SU-DHL-6 (cell line): ENCODE data around the gene C7orf57.

Source experiments
- H2AFZ ChIP-seq: fragments of 200-600 bp; sonication (generic); 2 replicates; pipeline ENCODE4 v1.6.1; 2014; ENCODE audit warnings: low read depth, mild to moderate bottlenecking, moderate library complexity, mixed read lengths, antibody characterized with exemption, low read length; ENCODE audit not compliant: severe bottlenecking
- H3F3A ChIP-seq: fragments of 200-600 bp; shearing (Covaris generic); 2 replicates; pipeline ENCODE4 v1.6.0; 2016; ENCODE audit warnings: antibody characterized with exemption, mild to moderate bottlenecking; ENCODE audit not compliant: insufficient read depth
- H3K27ac ChIP-seq: fragments of 200-600 bp; sonication (generic); 2 replicates; pipeline ENCODE4 v1.5.1; 2016; ENCODE audit warnings: low read depth, mild to moderate bottlenecking, low read length, moderate library complexity, mixed read lengths
- H3K27me3 ChIP-seq: fragments of 200-600 bp; sonication (generic), shearing (Covaris generic); 2 replicates; pipeline ENCODE4 v1.6.0; 2014; ENCODE audit warnings: mild to moderate bottlenecking, low read length
- H3K36me3 ChIP-seq: fragments of 200-600 bp; sonication (generic); 2 replicates; pipeline ENCODE4 v1.6.1; 2014; ENCODE audit warnings: mild to moderate bottlenecking, low read length, mixed read lengths
- H3K4me2 ChIP-seq: fragments of 300-600, 200-600 bp; shearing (Covaris generic), sonication (generic); 2 replicates; pipeline ENCODE4 v1.6.0; 2014; ENCODE audit warnings: low read length, low read depth, mild to moderate bottlenecking; ENCODE audit not compliant: poor library complexity, severe bottlenecking
- H3K4me3 ChIP-seq: fragments of 200-600 bp; sonication (generic); 2 replicates; pipeline ENCODE4 v1.5.1; 2014; ENCODE audit warnings: antibody characterized with exemption, low read length, mild to moderate bottlenecking, mixed read lengths; ENCODE audit not compliant: insufficient read depth, poor library complexity, severe bottlenecking
- H3K79me2 ChIP-seq: fragments of 200-600 bp; sonication (generic); 2 replicates; pipeline ENCODE4 v1.6.1; 2014; ENCODE audit warnings: mild to moderate bottlenecking, low read length, moderate library complexity; ENCODE audit not compliant: insufficient read depth
- H3K9ac ChIP-seq: fragments of 200-600 bp; sonication (generic); 2 replicates; pipeline ENCODE4 v1.7.0; 2014; ENCODE audit warnings: mild to moderate bottlenecking, low read length
- H3K9me2 ChIP-seq: fragments of 200-600 bp; sonication (generic); replicated peaks from 2 replicates; pipeline ENCODE4 v1.6.1; 2014; ENCODE audit warnings: low read length; ENCODE audit not compliant: insufficient read depth
- H3K9me3 ChIP-seq: fragments of 200-600 bp; sonication (generic); 2 replicates; pipeline ENCODE4 v1.6.1; 2014; ENCODE audit warnings: low read length, mixed read lengths; ENCODE audit not compliant: insufficient read depth
- H4K20me1 ChIP-seq: fragments of 200-600 bp; sonication (generic); 2 replicates; pipeline ENCODE4 v1.6.1; 2014; ENCODE audit warnings: low read depth, mild to moderate bottlenecking, antibody characterized with exemption, low read length, moderate library complexity, mixed read lengths
- EZH2phosphoT487 ChIP-seq: fragments of 200-600 bp; sonication (generic), shearing (Covaris generic); conservative IDR thresholded peaks from 2 replicates; pipeline ENCODE4 v1.6.1; 2018; ENCODE audit warnings: mild to moderate bottlenecking, antibody characterized with exemption, low read length, moderate library complexity, mixed read lengths
- TF ChIP-seq, protein P1 (sequence below): fragments of 200-600 bp; sonication (generic); IDR thresholded peaks from one replicate; pipeline ENCODE4 v1.5.1; 2017; ENCODE audit warnings: antibody characterized with exemption, mild to moderate bottlenecking, low read length, moderate library complexity; ENCODE audit not compliant: insufficient read depth, poor library complexity, severe bottlenecking

The C7orf57 gene

GRCh38 chr7:48042216-48042615, 6.9 kb downstream of the C7orf57 start:
- no peaks in the 10 kb centered on the region for H3K9me2 ChIP-seq
- no peaks in the 10 kb centered on the region for H4K20me1 ChIP-seq
- no peak overlapping the region for H2AFZ ChIP-seq
- TF ChIP-seq EZH2phosphoT487, result no peak
- TF ChIP-seq, protein P1, sequence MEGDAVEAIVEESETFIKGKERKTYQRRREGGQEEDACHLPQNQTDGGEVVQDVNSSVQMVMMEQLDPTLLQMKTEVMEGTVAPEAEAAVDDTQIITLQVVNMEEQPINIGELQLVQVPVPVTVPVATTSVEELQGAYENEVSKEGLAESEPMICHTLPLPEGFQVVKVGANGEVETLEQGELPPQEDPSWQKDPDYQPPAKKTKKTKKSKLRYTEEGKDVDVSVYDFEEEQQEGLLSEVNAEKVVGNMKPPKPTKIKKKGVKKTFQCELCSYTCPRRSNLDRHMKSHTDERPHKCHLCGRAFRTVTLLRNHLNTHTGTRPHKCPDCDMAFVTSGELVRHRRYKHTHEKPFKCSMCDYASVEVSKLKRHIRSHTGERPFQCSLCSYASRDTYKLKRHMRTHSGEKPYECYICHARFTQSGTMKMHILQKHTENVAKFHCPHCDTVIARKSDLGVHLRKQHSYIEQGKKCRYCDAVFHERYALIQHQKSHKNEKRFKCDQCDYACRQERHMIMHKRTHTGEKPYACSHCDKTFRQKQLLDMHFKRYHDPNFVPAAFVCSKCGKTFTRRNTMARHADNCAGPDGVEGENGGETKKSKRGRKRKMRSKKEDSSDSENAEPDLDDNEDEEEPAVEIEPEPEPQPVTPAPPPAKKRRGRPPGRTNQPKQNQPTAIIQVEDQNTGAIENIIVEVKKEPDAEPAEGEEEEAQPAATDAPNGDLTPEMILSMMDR, result no peak
- no peak overlapping the region for H3K4me3 ChIP-seq
- H3K9ac ChIP-seq, result no peak overlapping the region
- no peak overlapping the region for H3K27ac ChIP-seq
- H3K27me3 ChIP-seq, result no peaks in the 10 kb centered on the region
- no peaks in the 10 kb centered on the region for H3F3A ChIP-seq
- H3K79me2 ChIP-seq, result no peaks in the 10 kb centered on the region
- no peaks in the 10 kb centered on the region for H3K36me3 ChIP-seq
- no peak overlapping the region for H3K4me2 ChIP-seq
- H3K9me3 ChIP-seq, result no peaks in the 10 kb centered on the region

- Histone ChIP-seq H3K27me3 (no peaks in the 10 kb centered on the region), H3K9ac (no peak overlapping the region), H4K20me1 (no peaks in the 10 kb centered on the region), H2AFZ (no peak overlapping the region), H3K4me2 (no peak overlapping the region), H3K79me2 (no peaks in the 10 kb centered on the region), H3K9me3 (no peaks in the 10 kb centered on the region), H3K4me3 (no peak overlapping the region), H3F3A (no peaks in the 10 kb centered on the region), H3K27ac (no peak overlapping the region), H3K36me3 (no peaks in the 10 kb centered on the region), H3K9me2 (no peaks in the 10 kb centered on the region)
- no peak for TF ChIP-seq EZH2phosphoT487
- TF ChIP-seq, protein P1, result no peak
Measured at GRCh38 chr7:48042636-48043035, 7.3 kb downstream of the C7orf57 start.

- Histone ChIP-seq H3K4me2 (no peak overlapping the region), H3K9me3 (no peaks in the 10 kb centered on the region), H3F3A (no peaks in the 10 kb centered on the region), H3K79me2 (no peaks in the 10 kb centered on the region), H3K27ac (no peak overlapping the region), H4K20me1 (no peaks in the 10 kb centered on the region), H3K9ac (no peak overlapping the region), H2AFZ (no peak overlapping the region), H3K36me3 (no peaks in the 10 kb centered on the region), H3K9me2 (no peaks in the 10 kb centered on the region), H3K4me3 (no peak overlapping the region), H3K27me3 (no peaks in the 10 kb centered on the region)
- TF ChIP-seq, protein P1, result no peak
- TF ChIP-seq EZH2phosphoT487, result no peak
Measured at GRCh38 chr7:48045195-48045765, 9.9 kb downstream of the C7orf57 start.
